OCI-M2 (cell line): ENCODE measurements around the gene MFAP3.

ENCODE experiments used
- DNase-seq: peaks from one replicate; lab custom pipeline; 2025; ENCODE audit not compliant: unreplicated experiment; lab: John Stamatoyannopoulos, UW

MFAP3 gene

DNA sequence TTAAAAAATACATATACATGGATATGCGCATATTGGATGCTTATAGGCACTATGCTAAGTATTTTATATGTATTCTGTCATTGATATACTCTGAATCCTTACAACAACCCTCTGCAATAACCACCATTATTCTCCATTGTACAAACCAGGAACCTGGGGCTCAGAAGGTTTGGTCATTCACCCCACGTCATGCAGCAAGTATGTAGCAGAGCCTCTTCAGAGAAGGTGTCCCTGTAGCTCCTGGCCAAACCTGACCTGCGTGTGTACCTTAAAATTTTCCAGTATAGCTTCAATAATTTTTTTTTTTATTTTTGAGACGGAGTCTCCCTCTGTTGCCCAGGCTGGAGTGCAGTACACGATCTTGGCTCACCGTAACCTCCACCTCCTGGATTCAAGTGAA is 51.9 kb downstream of the MFAP3 start:
- DNase-seq, result no peak

DNA sequence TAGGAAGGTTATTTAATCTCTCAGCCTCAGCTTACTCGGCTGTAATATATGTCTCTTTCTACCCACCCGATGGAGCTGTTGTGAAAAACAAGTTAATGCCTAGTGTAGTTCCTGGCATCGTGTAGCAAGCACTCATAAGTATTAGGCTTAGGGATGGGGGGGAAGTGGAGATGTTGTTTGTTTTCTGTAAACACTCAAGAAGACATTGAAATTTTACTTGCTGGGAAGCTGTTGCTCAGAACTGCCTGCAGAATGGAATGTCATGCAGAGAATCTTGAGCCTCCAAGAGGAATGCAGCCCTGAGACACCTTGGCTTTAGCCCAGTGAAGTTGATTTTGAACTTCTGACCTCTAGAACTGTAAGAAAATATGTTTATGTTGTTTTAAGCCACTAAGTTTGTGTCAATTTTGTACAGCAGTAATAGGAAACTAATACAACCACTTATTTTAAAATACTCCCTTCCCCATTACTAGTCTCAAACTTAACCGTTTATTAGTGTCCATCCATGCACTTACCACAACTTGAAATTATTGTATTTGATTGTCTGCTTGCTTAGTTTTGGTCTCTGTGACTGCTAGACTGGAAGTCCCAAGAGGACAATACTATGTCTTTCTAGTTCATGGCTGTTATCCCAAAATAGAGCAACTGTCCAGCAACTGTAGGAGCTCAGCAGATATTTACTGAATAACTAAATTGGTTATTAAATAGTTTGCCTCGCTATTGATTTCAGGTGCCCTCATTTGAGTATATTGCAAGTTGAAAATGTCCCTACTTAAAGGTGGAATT is 53.8 kb downstream of the MFAP3 start:
- DNase-seq, result no peak

DNA sequence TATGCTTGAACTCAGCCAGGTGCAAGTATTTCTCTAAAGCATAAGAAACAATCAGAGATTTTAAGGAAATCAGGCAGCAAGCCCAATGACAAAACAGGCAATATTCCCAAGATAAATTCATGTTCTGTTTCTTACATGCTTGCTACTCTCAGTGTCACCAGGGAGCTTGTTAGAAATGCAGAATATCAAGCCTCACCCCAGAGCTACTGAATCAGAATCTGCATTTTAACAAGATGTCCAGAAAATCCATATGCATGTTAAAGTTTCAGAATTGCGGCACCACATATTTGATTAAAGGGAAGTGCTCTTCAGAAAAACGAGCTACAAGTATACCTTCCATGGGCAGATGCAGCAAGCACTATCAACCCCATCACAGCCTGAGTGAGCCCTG is 54.4 kb downstream of the MFAP3 start:
- no peak for DNase-seq

DNA sequence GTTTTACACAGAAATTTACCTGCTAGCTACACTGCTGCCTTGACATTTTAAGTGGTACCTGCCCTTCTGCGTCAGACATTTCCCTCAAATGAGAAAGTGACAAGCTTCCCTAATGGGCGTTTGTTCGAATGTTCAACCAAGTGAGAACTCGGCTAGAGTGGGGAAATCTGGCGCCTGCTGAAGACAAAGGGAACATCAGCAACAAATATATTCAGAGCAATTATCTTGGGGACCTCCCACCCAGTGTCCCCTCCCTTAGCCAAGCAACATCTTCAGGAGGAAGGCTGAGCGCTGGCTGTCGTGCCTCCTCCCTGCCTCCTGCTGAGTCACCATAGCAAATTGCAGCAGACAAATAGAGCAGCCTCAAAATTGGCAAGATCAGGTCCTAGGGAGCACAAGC is 57.1 kb downstream of the MFAP3 start:
- DNase-seq, result no peak

DNA sequence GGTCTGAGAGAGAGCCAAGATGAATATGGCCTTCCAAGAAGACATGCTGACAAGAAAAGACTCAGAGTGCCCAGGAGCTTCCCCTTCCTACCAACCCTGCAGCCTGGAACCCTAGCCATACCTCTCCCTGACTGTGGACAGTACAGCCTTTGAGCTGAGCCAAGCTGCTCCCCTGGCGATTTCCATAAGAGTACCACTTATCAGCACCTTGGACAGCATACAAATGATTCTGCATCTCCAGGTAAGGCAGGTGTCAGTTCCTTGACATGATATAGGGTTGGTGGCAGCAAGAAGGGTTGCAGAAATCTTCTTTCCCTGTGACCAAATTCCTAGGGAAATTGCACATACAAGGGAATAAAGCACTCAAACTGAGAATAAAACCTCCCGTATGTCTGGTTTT is 58.3 kb downstream of the MFAP3 start:
- DNase-seq, result no peak

DNA sequence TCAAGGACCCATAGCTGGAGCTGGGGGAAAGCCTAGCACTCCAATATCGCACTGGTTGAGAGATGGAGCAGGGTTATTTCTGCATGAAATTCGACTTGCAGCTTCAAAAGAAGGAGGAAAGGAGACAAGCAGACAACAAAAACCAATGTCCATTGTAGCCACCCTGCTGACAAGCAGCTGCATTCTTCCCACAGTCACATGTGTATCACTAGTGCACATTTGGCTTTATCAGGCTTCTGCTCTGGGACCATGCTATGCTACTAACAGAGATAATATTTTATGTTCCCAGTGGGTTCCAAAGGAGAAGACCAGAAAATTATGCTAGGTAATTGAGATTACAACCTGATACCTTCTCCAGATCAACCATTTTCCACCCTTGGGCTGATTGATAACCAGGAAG is 59.7 kb downstream of the MFAP3 start:
- DNase-seq, result no peak

DNA sequence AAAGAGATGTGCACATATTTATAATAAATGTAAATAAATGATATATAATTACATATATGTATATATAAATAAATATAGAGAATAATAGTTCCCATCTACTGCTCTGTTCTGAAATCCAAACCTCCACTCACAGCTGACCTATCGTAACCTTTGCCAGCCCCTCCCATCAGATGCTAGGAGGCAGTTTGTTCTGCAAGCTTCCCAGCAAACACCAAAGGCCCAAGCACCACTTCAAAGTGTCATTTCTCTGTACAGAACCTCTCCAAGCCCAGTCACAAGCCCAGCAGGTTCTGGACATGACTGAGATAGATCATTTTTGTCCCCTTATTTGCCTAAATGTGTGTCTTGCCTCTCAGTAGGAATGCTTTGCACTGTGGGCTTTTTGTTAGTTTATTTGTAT is 62.4 kb downstream of the MFAP3 start:
- no peak for DNase-seq

DNA sequence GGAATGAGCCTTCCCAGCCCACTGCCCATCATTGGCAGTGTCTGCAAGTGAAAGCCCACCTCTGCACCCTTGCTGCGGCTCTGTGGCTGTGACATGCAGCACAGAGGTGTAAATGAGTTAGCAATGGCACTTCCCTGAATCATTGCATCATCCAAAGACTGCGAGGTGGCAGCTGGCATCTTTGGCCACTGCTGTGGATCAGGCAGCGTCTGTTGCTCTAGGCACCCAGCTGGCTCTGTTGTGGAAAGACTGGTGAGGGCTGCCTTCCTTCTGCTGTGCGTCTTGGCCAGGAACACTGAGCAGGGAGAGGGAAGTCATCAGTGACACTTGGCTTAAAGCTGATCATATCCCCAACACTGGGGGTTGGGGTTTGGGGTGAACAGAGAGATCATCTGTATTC is 64.5 kb downstream of the MFAP3 start:
- DNase-seq, result no peak
